Pulmonary artery endothelial cell (primary cell): ENCODE results near the gene MOGAT1. TPM values are rescaled to one million over a fixed set of nuclear protein-coding genes. Genes with fewer than 3 reads are reported as not detected.
"Not testable (repeated sequence)": the region's sequence is repeated elsewhere in the genome, so short reads cannot be mapped to it uniquely, and the experiment has no call there.

ENCODE experiments used
- DNase-seq: peaks from one replicate; pipeline ENCODE4 v3.0.0-alpha.2; 2011; ENCODE audit warnings: low read depth, low spot score
- total RNA-seq: library from RNA; depleted of rRNA; stranded (reverse); fragments of >200 nt; gene quantifications from 2 replicates; pipeline ENCODE4 v1.2.3, GENCODE V29; 2014

Gene MOGAT1
- total RNA-seq, 1 donor from 2014 or later: not detected

GRCh38 chr2:222709191-222709891 is 37.9 kb downstream of the MOGAT1 start:
- peak; percentile 66 for DNase-seq

DNA sequence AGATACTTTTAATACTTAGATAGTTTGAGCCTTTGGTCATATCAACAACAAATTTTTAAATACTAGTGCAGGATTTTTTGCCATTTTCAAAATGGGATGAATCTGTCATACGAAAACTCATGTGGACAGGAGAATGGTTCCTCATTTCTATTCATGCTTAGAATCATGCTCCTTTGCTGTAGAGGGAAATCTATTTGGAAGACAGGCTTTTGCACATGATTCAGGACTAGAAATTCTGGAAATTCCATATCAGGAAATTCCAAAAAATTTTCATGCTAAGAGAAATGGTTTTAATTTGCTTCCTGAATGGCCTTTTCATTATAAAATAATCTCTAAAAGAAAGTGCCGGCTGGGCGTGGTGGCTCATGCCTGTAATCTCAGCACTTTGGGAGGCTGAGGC is 39.3 kb downstream of the MOGAT1 start:
- DNase-seq: no peak

GRCh38 chr2:222711315-222711940 is 40.0 kb downstream of the MOGAT1 start:
- no peak for DNase-seq

- DNase-seq: no peak
Observed at GRCh38 chr2:222713002-222713401, 41.5 kb downstream of the MOGAT1 start.

DNA sequence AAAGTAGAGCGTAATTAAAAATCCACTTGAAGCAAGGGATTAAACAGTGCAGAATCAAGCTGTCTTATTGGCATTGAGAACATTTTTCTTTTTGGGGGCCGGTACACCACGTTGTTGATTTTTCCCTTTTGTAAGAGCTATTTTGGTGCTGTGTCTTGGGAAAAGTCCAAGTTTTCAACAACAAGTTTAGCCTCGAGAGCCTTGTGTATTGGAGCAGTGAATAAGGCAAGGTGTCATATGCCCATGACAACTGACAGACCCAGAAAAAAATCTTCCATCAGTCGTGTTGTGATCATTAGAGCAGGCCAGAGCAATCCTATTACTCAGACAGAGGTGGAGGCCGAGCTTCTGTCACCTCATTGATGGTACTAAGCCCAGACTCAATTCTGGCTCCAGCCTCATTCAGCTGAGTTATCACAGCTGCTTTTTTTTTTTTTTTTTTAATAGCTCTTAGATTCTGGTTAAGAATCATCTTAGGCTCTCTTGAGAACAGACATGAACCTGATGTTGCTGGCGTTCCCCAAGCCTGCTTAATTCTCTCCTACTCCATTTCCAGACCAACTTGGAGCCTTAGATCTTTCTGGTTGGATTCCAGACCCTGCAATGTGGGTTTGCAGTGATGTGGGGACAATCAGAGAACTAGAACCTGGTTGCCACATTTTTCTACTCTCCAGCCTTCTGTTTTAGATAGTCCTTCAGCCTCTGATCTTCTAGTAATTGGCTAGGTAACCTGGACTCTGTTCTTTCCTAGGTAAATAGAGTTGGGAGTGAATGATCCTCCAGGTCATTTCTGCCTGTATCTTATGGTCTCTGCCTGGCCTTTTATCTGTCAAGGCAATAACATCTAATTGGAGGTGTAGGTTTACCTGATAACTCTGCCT is 43.1 kb downstream of the MOGAT1 start:
- no peak for DNase-seq

GRCh38 chr2:222715742-222716141 is 44.3 kb downstream of the MOGAT1 start:
- no peak for DNase-seq

GRCh38 chr2:222719787-222720186 is 48.3 kb downstream of the MOGAT1 start:
- DNase-seq: not testable (repeated sequence)

DNA sequence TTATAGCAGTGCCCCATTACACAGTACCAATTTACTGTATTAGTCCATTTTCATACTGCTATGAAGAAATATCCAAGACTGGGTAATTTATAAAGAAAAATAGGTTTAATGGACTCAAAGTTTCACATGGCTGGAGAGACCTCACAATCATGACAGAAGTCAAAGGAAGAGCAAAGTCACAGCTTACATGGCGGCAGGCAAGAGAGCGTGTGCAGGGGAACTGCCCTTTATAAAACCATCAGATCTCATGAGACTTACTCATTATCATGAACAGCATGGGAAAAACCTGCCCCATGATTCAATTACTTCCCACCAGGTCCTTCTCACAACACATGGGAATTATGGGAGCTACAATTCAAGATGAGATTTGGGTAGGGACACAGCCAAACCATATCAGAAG is 50.1 kb downstream of the MOGAT1 start:
- DNase-seq: not testable (repeated sequence)

DNA sequence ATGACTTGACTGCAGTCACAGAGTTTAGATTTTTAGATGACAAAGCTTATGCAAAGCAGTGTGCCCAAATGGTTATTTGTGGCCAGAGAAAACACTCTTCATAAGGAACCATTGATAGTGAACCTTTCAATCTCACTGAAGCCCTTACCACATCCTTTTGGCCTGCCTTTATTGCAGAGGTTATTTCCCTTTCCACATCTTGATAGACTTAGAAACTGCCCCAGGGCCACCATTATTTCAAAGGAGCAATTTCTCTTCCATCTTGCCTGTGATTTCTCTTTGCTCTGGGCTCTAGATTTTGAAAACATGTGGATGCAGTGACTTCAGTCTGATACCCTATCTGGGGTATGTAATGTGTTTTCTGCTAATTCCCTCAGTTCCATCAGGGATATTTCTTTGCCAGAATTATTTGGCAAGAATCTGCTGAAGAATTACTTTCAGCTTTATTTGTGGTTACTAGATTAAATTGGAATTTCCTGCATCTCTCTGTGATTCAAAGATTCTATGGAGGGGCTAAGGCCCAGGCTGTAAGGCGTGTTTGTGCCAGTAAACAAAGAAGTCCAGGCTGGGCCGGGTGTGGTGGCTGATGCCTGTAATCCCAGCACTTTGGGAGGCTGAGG is 51.0 kb downstream of the MOGAT1 start:
- DNase-seq: no peak

GRCh38 chr2:222724208-222724607 is 52.8 kb downstream of the MOGAT1 start:
- no peak for DNase-seq

DNA sequence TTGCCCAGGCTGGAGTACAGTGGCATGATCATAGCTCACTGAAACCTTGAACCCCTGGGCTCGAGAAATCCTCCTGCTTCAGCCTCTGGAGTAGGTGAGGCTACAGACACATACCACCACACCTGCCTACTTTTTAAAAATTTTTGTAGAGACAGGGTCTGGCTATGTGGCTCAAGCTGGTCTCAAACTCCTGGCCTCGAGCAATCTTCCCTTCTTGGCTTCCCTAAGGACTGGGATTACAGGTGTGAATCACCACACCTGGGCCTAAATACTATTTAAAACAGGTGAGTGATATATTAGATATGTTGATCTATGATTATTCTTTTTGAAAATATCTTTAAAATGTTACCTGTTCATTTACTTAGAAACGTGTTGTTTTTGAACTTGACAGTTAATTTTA is 57.2 kb downstream of the MOGAT1 start:
- no peak for DNase-seq

DNA sequence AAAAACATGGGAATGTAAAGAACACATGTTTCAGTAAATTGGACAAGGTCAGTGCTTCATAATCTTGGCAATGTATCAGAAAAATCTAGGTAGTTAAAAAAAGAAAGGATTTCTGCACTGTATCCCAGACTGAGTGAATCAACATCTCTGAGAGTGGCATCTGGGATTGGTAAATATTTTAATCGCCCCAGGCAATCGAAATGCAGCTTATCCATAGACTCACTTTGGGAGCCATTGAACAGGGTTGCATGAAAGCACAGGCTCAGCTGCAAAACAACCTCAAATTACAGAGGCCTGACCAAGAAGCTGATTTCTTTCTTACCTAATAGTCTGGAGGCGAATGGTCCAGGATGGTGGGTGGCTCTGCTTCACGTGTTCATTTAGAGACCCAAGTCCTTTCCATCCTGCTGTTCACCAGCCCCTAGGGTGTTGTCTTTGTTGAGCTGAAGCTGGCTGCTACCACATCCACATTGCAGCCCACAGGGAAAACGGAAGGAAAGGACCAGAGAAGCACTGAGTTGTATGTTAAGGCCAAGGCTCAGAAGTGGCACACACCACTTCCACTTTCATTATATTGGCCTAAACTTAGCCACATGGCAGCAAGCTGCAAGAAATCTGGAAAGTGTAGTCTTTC is 59.0 kb downstream of the MOGAT1 start:
- no peak for DNase-seq

DNA sequence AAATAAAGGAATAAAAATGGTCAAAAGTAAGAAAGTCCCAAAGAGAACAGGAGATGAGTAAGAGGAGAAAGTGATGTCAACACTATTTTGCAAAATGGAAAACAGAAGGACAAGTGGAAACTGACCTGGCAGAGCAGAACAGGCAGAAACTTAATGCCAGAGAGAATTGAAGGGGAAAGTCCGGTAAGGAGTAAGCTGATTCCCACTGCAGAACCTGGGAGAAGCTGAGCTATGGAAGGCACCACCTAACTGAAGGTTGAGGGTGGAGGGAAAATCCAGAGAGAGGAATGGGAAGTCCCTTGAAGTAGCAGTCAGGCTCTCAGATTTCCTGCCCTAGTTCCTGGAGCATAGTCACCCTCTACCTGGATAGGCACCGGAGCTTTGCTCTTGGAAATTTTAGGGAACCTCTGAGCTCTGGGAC is 59.8 kb downstream of the MOGAT1 start:
- no peak for DNase-seq

DNA sequence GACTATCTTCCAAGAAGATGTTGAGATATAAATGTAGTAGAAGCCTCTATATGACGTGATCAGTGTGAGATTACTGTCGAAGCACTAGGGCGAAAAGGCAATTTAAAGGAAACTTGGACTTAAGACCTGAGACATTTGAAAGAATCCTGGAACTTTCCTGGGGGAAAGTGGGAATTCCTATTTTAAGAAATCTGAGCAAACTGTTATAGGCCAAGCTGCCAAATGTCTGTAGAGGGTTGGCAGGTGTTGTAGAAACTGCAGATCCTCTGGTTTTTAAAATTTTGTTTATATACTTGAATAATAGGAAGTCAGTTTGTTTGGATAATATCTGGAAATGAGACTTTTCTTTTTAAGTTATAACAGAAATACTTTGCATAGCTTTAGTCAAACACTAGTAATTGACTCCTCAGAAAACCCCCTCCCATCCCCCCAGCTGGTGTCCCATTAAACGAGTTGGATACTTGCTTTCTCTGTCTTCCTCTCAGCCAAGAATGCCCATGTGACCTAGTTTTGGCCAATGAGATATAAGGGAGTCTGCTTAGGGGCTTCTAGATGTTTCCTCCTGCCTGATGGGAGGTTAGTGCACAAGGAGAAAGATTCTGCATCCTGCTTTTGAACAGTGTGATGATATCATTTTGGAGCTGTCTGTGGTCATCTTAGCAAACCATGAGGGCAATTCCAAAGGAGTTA is 61.2 kb downstream of the MOGAT1 start:
- no peak for DNase-seq

- no peak for DNase-seq
Observed at GRCh38 chr2:222733470-222733845, 62.0 kb downstream of the MOGAT1 start.

- DNase-seq: no peak
Observed at GRCh38 chr2:222733846-222734702, 62.6 kb downstream of the MOGAT1 start.

GRCh38 chr2:222734703-222735014 is 63.2 kb downstream of the MOGAT1 start:
- DNase-seq: no peak

GRCh38 chr2:222736301-222736700 is 64.8 kb downstream of the MOGAT1 start:
- no peak for DNase-seq

DNA sequence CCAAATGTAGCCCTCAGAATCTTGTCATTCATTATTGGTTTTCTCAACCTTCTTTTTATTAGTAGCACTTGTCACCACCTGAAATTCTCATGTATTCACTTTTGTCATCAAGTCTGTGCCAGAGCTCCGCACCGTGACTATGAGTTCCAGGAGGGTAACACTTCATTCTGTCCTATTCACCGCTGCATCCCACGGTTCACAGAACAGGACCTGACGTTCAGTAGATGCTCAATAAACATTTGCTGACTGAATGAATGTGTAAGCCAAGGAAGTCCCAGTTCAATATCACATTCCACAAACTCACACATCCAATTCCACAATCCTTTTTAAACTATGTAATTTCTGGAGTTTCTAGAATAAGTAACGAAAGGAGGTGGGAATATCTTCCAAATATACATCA is 65.5 kb downstream of the MOGAT1 start:
- no peak for DNase-seq

GRCh38 chr2:222738312-222738711 is 66.9 kb downstream of the MOGAT1 start:
- no peak for DNase-seq
